HepG2 (cell line): Measurements from ENCODE around the gene PPM1G. TPM values are rescaled to one million over a fixed set of nuclear protein-coding genes. Genes with fewer than 3 reads are reported as not detected.

ENCODE experiments used
- ARID3A ChIP-seq: IDR thresholded peaks from 2 replicates; pipeline ENCODE4 v1.6.1; 2012; ENCODE audit warnings: low read depth, low read length, improper control_type of control experiment
- HNRNPK ChIP-seq: fragments of 200-400 bp; formaldehyde crosslinking; IDR thresholded peaks from 2 replicates; pipeline ENCODE4 v1.6.1; 2018; ENCODE audit warnings: low read length, low read depth, moderate library complexity, mild to moderate bottlenecking; ENCODE audit not compliant: poor library complexity, severe bottlenecking
- HOXA5 ChIP-seq: sonication (generic); formaldehyde crosslinking; IDR thresholded peaks from 2 replicates; pipeline ENCODE4 v1.4.0; 2020; ENCODE audit warnings: missing genetic modification reagents
- MAZ ChIP-seq, 2 experiments: sonication (generic) in 1 of 2; formaldehyde crosslinking in 1 of 2; IDR thresholded peaks; 2 replicates each; pipeline versions ENCODE4 v1.5.0 to v1.6.1; 2012 to 2020; ENCODE audit warnings: low read depth in 2 of 2, mild to moderate bottlenecking in 2 of 2, borderline replicate concordance in 1 of 2, improper control_type of control experiment in 1 of 2, low read length in 1 of 2, missing genetic modification reagents in 1 of 2, moderate library complexity in 1 of 2
- MIXL1 ChIP-seq: IDR thresholded peaks from 2 replicates; pipeline ENCODE4 v1.6.1; 2016
- MTF2 ChIP-seq: sonication (generic); formaldehyde crosslinking; IDR thresholded peaks from 2 replicates; pipeline ENCODE4 v1.5.0; 2020; ENCODE audit warnings: missing genetic modification reagents, borderline replicate concordance
- MXD4 ChIP-seq: IDR thresholded peaks from 2 replicates; pipeline ENCODE4 v1.6.1; 2016; ENCODE audit warnings: mild to moderate bottlenecking, missing biosample characterization, missing genetic modification reagents
- MYC ChIP-seq: sonication (generic); formaldehyde crosslinking; IDR thresholded peaks from 2 replicates; pipeline ENCODE4 v1.9.0; 2021; ENCODE audit warnings: missing genetic modification reagents, borderline replicate concordance
- NAIF1 ChIP-seq: sonication (generic); formaldehyde crosslinking; IDR thresholded peaks from 2 replicates; pipeline ENCODE4 v1.5.0; 2020; ENCODE audit warnings: mild to moderate bottlenecking, missing genetic modification reagents, borderline replicate concordance
- NCOA2 ChIP-seq: sonication (generic); formaldehyde crosslinking; IDR thresholded peaks from 2 replicates; pipeline ENCODE4 v1.8.0; 2022; ENCODE audit warnings: inconsistent platforms
- NR2F6 ChIP-seq, 2 experiments: IDR thresholded peaks; 2 replicates each; pipeline ENCODE4 v1.6.1; 2016; ENCODE audit warnings: antibody characterized with exemption in 1 of 2, mild to moderate bottlenecking in 1 of 2
- NRL ChIP-seq: sonication (generic); formaldehyde crosslinking; IDR thresholded peaks from 2 replicates; pipeline ENCODE4 v1.5.0; 2020; ENCODE audit warnings: missing genetic modification reagents, mild to moderate bottlenecking, moderate library complexity, borderline replicate concordance
- PBX2 ChIP-seq: IDR thresholded peaks from 2 replicates; pipeline ENCODE4 v1.6.1; 2016; ENCODE audit warnings: control low read depth
- PHB2 ChIP-seq: fragments of 450-650 bp; IDR thresholded peaks from 2 replicates; pipeline ENCODE4 v1.6.1; 2018; ENCODE audit not compliant: partially characterized antibody
- RBFOX2 ChIP-seq: fragments of 200-400 bp; formaldehyde crosslinking; IDR thresholded peaks from 2 replicates; pipeline ENCODE4 v1.6.1; 2017; ENCODE audit warnings: low read depth, mild to moderate bottlenecking, low read length
- SYNCRIP ChIP-seq: fragments of 200-400 bp; formaldehyde crosslinking; IDR thresholded peaks from 2 replicates; pipeline ENCODE4 v1.6.1; 2018; ENCODE audit warnings: mild to moderate bottlenecking, low read depth, low read length; ENCODE audit not compliant: insufficient read depth
- ZNF3 ChIP-seq: IDR thresholded peaks from 2 replicates; pipeline ENCODE4 v1.7.0; 2017; ENCODE audit warnings: inconsistent platforms
- ZNF431 ChIP-seq: sonication (generic); formaldehyde crosslinking; IDR thresholded peaks from 2 replicates; pipeline ENCODE4 v1.9.0; 2022; ENCODE audit warnings: missing genetic modification reagents, low read depth, mild to moderate bottlenecking, borderline replicate concordance
- ZNF460 ChIP-seq: sonication (generic); formaldehyde crosslinking; IDR thresholded peaks from 2 replicates; pipeline ENCODE4 v1.5.1; 2020; ENCODE audit warnings: missing genetic modification reagents, mild to moderate bottlenecking, borderline replicate concordance
- ZNF569 ChIP-seq: sonication (generic); formaldehyde crosslinking; IDR thresholded peaks from 2 replicates; pipeline ENCODE4 v1.5.0; 2020; ENCODE audit warnings: mild to moderate bottlenecking, missing genetic modification reagents, moderate library complexity, borderline replicate concordance
- ZNF577 ChIP-seq: sonication (generic); formaldehyde crosslinking; IDR thresholded peaks from 2 replicates; pipeline ENCODE4 v1.4.0; 2020; ENCODE audit warnings: mild to moderate bottlenecking, low read depth, missing genetic modification reagents, borderline replicate concordance
- ZNF660 ChIP-seq: sonication (generic); formaldehyde crosslinking; IDR thresholded peaks from 2 replicates; pipeline ENCODE4 v1.5.1; 2020; ENCODE audit warnings: mild to moderate bottlenecking, low read depth, missing genetic modification reagents, borderline replicate concordance
- polyA plus RNA-seq, 8 experiments: library from polyadenylated mRNA; depleted of rRNA in 3 of 8; stranded (reverse) in 7 of 8; unstranded in 1 of 8; fragments of >200 nt; fragmentation: Illumina TruSeq in 4 of 8; extraction: Trizol in 4 of 8; gene quantifications; 2 replicates each; pipeline versions ENCODE4 v1.2.1 to v1.2.3, GENCODE V29; 2011 to 2016; ENCODE audit warnings: low read depth in 4 of 8, missing spikeins in 1 of 8, mixed read lengths in 1 of 8; ENCODE audit not compliant: insufficient read depth in 1 of 8
- total RNA-seq, 5 experiments: library from RNA; depleted of rRNA; stranded (reverse); fragments of >200 nt; fragmentation: Illumina TruSeq; extraction: Trizol; gene quantifications; 2 replicates each; pipeline ENCODE4 v1.2.3, GENCODE V29; 2016; ENCODE audit warnings: low read depth in 1 of 5
- TF ChIP-seq, protein P1 (sequence below): sonication (generic); formaldehyde crosslinking; IDR thresholded peaks from 2 replicates; pipeline ENCODE4 v1.5.1; 2020; ENCODE audit warnings: mild to moderate bottlenecking, missing genetic modification reagents, borderline replicate concordance
- TF ChIP-seq, protein P2 (sequence below): sonication (generic); formaldehyde crosslinking; IDR thresholded peaks from 2 replicates; pipeline ENCODE4 v1.5.0; 2020; ENCODE audit warnings: missing genetic modification reagents, mild to moderate bottlenecking, borderline replicate concordance

Gene PPM1G
- total and polyA plus RNA-seq, 2 of the 13 experiments (the other 11 are each of a cell fraction or from before 2014, with no cell fraction given), result 58.2 to 213 TPM

- peak; percentile 99 for TF ChIP-seq RBFOX2
- TF ChIP-seq, protein P1, sequence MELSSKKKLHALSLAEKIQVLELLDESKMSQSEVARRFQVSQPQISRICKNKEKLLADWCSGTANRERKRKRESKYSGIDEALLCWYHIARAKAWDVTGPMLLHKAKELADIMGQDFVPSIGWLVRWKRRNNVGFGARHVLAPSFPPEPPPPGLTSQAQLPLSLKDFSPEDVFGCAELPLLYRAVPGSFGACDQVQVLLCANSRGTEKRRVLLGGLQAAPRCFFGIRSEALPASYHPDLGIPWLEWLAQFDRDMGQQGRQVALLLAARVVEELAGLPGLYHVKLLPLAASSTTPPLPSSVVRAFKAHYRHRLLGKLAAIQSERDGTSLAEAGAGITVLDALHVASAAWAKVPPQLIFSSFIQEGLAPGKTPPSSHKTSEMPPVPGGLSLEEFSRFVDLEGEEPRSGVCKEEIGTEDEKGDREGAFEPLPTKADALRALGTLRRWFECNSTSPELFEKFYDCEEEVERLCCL (CRISPR knock-in tag), result peak; percentile 62; the same call in 1 of the 2 replicates
- TF ChIP-seq MTF2 (CRISPR knock-in tag), result no peak; the same call in none of the 2 replicates
- TF ChIP-seq NAIF1 (CRISPR knock-in tag), result peak; percentile 98
- no peak; the same call in 1 of the 2 replicates for TF ChIP-seq ZNF460 (CRISPR knock-in tag)
- TF ChIP-seq MYC, result peak; percentile 98
- TF ChIP-seq MAZ (IDR thresholded peaks at IDR 0.05; ENCODE audit: borderline replicate concordance, low read depth, low read length), result peak; percentile 92
- TF ChIP-seq MAZ (CRISPR knock-in tag; IDR thresholded peaks at IDR 0.05; ENCODE audit: low read depth), result peak; percentile 98
- peak; percentile 72; the same call in 1 of the 2 replicates for TF ChIP-seq ZNF577
- TF ChIP-seq NR2F6 (IDR thresholded peaks at IDR 0.05), result no peak
- TF ChIP-seq NR2F6 (CRISPR knock-in tag; IDR thresholded peaks at IDR 0.05), result peak; percentile 51
- no peak for TF ChIP-seq PHB2
- TF ChIP-seq, protein P2, sequence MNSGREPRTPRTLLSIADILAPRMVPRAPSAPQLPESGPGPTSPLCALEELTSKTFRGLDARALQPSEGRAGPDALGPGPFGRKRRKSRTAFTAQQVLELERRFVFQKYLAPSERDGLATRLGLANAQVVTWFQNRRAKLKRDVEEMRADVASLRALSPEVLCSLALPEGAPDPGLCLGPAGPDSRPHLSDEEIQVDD, result peak; percentile 87; the same call in 1 of the 2 replicates
- TF ChIP-seq ARID3A, result peak; percentile 81; the same call in 1 of the 2 replicates
- peak; percentile 94 for TF ChIP-seq MXD4 (CRISPR knock-in tag)
- peak; percentile 90; the same call in 1 of the 2 replicates for TF ChIP-seq ZNF431
- peak; percentile 91 for TF ChIP-seq NRL
- peak; percentile 18; the same call in 1 of the 2 replicates for TF ChIP-seq PBX2 (CRISPR knock-in tag)
- peak; percentile 72 for TF ChIP-seq NCOA2 (CRISPR knock-in tag)
- no peak for TF ChIP-seq SYNCRIP
- 0 out of 2 replicates have a peak, but pooled peaks have one; percentile 87 for TF ChIP-seq ZNF660 (CRISPR knock-in tag)
- TF ChIP-seq MIXL1 (CRISPR knock-in tag), result peak; percentile 95
- peak; percentile 17 for TF ChIP-seq HNRNPK
- 0 out of 2 replicates have a peak, but pooled peaks have one; percentile 75 for TF ChIP-seq ZNF569
- TF ChIP-seq HOXA5 (CRISPR knock-in tag), result peak; percentile 96
- no peak for TF ChIP-seq ZNF3 (CRISPR knock-in tag)
Measured at GRCh38 chr2:27370026-27370815, 39.2 kb downstream of the PPM1G start, which contains the start of the genes EIF2B4 and SNX17 (continued).
